ENCODE measurements around the gene MGA. TPM values are rescaled to one million over a fixed set of nuclear protein-coding genes. Genes with fewer than 3 reads are reported as not detected.

MGA gene
- total and polyA plus RNA-seq, 2 experiments from 2014 or later = 10.9 to 39.6 TPM

DNA sequence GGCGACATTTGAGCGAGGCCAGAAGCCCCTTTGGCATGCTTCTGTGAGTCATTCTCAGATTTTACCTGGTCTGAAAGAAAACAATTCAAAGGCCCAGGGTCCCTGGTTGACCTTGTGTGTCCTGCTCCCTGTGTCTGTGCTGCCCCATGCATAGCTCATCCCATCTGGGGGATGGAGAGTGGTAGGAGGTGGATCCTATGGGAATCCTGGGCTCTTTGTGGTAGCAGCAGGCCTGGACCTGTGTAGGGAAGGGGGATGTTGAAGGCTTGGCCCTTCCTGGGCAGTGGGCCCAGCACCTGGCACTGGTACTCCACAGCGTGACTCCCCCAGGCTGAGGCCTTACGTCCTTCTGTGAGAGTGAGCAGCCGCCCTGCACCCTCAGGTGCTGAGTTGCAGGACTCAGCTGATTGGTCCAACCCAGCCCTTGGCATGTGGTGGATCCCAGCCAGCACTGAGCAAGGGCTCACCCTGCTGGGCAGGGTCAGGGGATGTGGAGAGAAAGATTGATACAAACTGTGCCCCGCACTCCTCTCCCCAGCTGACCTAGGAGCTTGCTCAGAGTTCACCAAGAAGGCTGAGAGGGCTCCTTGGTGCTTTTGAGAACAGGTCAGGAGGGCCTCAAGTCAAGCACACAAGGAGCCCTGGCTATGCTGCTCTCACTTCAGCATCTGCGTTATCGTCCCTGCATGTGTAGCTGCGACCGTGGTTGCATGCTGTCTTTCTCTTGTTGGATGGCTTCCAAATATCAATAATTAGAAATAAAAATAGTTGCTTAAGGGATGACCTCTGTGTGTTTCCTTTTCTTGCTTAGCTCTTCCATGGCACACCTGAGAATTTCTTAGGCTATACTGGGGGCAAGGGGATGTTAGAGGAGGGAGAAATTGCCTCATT, 146.3 kb downstream of the MGA start:
- no peaks in the 10 kb centered on the region for H3K9me3 ChIP-seq (ENCODE audit: low read depth)
- no peaks in the 10 kb centered on the region for H3K27me3 ChIP-seq
- H3K4me2 ChIP-seq = no peak overlapping the region
- no peaks in the 10 kb centered on the region for H3K4me1 ChIP-seq (ENCODE audit: insufficient read depth)
- no peak overlapping the region for H3K27ac ChIP-seq
- H3K4me3 ChIP-seq = no peak overlapping the region
- no peak for TF ChIP-seq EZH2phosphoT487 (IDR thresholded peaks at IDR 0.05; ENCODE audit: low read depth, severe bottlenecking, unreplicated experiment)
- TF ChIP-seq EZH2 (IDR thresholded peaks at IDR 0.05; ENCODE audit: borderline replicate concordance) = no peak
- TF ChIP-seq, protein P1, sequence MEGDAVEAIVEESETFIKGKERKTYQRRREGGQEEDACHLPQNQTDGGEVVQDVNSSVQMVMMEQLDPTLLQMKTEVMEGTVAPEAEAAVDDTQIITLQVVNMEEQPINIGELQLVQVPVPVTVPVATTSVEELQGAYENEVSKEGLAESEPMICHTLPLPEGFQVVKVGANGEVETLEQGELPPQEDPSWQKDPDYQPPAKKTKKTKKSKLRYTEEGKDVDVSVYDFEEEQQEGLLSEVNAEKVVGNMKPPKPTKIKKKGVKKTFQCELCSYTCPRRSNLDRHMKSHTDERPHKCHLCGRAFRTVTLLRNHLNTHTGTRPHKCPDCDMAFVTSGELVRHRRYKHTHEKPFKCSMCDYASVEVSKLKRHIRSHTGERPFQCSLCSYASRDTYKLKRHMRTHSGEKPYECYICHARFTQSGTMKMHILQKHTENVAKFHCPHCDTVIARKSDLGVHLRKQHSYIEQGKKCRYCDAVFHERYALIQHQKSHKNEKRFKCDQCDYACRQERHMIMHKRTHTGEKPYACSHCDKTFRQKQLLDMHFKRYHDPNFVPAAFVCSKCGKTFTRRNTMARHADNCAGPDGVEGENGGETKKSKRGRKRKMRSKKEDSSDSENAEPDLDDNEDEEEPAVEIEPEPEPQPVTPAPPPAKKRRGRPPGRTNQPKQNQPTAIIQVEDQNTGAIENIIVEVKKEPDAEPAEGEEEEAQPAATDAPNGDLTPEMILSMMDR (IDR thresholded peaks at IDR 0.05; ENCODE audit: poor library complexity) = no peak
- no peaks in the 10 kb centered on the region for H3K9me2 ChIP-seq (replicated peaks; ENCODE audit: insufficient read depth)
- 90% methylated on average over 10 of the region's 10 CpGs for WGBS (ENCODE audit: low lambda C conversion rate, missing lambda C conversion rate)
- peaks cover 22% of the 10 kb centered on the region for H3K79me2 ChIP-seq
- no peaks in the 10 kb centered on the region for H4K20me1 ChIP-seq (ENCODE audit: insufficient read depth, poor library complexity, severe bottlenecking)
- DNase-seq (ENCODE audit: low spot score) = no peak
- no peaks in the 10 kb centered on the region for H3K36me3 ChIP-seq (replicated peaks; ENCODE audit: insufficient read depth, low read depth)
- H2AFZ ChIP-seq = no peak overlapping the region

DNA sequence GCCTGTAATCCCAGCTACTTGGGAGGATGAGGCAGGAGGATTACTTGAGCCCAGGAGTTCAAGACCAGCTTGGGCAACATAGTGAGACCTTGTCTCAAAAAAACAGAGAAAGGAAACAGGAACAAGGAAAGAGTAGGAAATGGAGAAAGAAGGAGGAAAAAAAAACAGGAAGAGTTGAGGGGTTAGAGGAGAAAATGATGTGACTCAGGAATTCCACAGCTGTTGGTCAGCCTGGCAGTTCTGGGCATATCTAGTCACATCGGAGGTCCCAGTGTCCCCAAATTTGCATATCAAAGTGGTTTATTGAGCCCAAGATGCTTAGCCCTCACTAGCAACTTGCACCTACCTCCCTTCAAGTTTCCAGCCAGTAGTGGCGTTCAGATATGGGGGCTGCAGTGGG, 148.9 kb downstream of the MGA start:
- H4K20me1 ChIP-seq (ENCODE audit: insufficient read depth, poor library complexity, severe bottlenecking) = no peaks in the 10 kb centered on the region
- H3K36me3 ChIP-seq (replicated peaks; ENCODE audit: insufficient read depth, low read depth) = no peaks in the 10 kb centered on the region
- H3K4me3 ChIP-seq = no peak overlapping the region
- TF ChIP-seq, protein P1 (IDR thresholded peaks at IDR 0.05; ENCODE audit: poor library complexity) = no peak
- no peaks in the 10 kb centered on the region for H3K27me3 ChIP-seq
- H3K9me3 ChIP-seq (ENCODE audit: low read depth) = no peaks in the 10 kb centered on the region
- H3K79me2 ChIP-seq = peaks cover 9% of the 10 kb centered on the region
- no peaks in the 10 kb centered on the region for H3K4me1 ChIP-seq (ENCODE audit: insufficient read depth)
- H2AFZ ChIP-seq = no peak overlapping the region
- no peak overlapping the region for H3K4me2 ChIP-seq
- WGBS (ENCODE audit: low lambda C conversion rate, missing lambda C conversion rate) = 78% methylated on average over 2 of the region's 2 CpGs
- DNase-seq (ENCODE audit: low spot score) = no peak
- no peaks in the 10 kb centered on the region for H3K9me2 ChIP-seq (replicated peaks; ENCODE audit: insufficient read depth)
- no peak overlapping the region for H3K27ac ChIP-seq

DNA sequence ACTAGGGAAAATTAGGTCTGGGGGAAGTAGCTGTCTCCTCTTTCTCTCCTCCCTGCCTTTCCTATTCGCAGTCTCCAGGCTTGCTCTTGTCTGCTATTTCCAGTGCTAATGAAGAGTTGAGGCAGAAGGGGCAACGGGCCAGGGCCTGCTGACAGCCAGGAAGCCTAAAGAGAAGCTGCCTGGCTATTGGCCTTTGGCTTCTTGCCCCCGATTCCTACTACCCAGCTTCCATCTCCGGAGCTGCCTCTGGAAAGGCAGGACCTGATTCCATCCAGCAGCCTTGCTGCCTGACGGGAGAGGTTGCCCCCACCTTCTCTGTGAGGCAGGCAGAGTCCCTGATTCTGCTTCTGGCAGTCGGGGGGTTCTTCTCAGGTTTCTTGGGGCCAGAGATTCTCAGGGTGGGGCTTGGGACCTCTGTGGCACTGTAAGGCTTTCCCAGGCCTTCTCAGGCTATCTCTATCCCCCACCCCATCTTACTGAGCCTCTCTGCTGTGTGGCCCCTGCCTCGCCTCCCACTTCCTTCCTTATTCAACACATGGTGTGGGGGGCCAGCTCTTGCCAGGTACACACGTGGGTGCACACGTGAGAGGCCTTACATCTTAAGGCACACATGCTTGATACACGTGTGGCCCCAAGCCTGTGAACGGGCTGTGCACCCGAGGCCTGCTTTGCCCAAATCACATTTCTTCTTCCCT, 149.5 kb downstream of the MGA start:
- Histone ChIP-seq H3K79me2 (peaks cover 9% of the 10 kb centered on the region), H3K27me3 (no peaks in the 10 kb centered on the region), H3K36me3 (replicated peaks; ENCODE audit: insufficient read depth, low read depth) (no peaks in the 10 kb centered on the region), H3K4me2 (no peak overlapping the region), H3K9me3 (ENCODE audit: low read depth) (no peaks in the 10 kb centered on the region), H3K27ac (no peak overlapping the region), H2AFZ (no peak overlapping the region), H4K20me1 (ENCODE audit: insufficient read depth, poor library complexity, severe bottlenecking) (no peaks in the 10 kb centered on the region), H3K9me2 (replicated peaks; ENCODE audit: insufficient read depth) (no peaks in the 10 kb centered on the region), H3K4me3 (no peak overlapping the region), H3K4me1 (ENCODE audit: insufficient read depth) (no peaks in the 10 kb centered on the region)
- DNase-seq (ENCODE audit: low spot score) = no peak
- WGBS (ENCODE audit: low lambda C conversion rate, missing lambda C conversion rate) = 93% methylated on average over 12 of the region's 12 CpGs
- no peak for TF ChIP-seq EZH2phosphoT487 (IDR thresholded peaks at IDR 0.05; ENCODE audit: low read depth, severe bottlenecking, unreplicated experiment)
- TF ChIP-seq, protein P1 (IDR thresholded peaks at IDR 0.05; ENCODE audit: poor library complexity) = no peak
- no peak for TF ChIP-seq EZH2 (IDR thresholded peaks at IDR 0.05; ENCODE audit: borderline replicate concordance)

Measured in hepatocyte (in vitro differentiated cells).